Stimulated activated CD4-positive, alpha-beta T cell treated with anti-CD3 and anti-CD28 coated beads, Interleukin-12 subunit alpha, Interleukin-12 subunit beta, amount 100 ng/mL, for 24 hours (primary cell): ENCODE measurements around the gene CGB3.

ENCODE experiments used
- DNase-seq, 2 experiments: peaks; one replicate each; pipeline ENCODE4 v3.0.0-alpha.2; 2020; ENCODE audit warnings: low read depth in 2 of 2

Gene CGB3

DNA sequence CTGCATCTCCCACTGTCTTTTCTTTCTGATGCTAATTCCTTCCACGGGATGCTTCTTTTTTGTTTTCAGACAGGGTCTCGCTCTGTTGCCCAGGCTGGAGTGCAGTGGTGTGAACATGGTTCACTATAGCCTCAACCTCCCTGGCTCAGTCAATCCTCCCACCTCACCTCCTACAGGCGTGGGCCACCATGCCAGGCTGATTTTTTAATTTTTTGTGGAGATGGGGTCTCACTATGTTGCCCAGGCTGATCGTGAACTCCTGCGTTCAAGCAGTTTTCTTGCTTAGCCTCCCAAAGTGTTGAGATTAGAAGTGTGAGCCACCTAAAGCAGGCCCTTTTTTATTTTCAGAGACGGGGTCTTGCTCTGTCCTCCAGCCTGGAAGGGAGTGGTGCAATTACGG is 35.8 kb downstream of the CGB3 start:
- DNase-seq, result no peak

DNA sequence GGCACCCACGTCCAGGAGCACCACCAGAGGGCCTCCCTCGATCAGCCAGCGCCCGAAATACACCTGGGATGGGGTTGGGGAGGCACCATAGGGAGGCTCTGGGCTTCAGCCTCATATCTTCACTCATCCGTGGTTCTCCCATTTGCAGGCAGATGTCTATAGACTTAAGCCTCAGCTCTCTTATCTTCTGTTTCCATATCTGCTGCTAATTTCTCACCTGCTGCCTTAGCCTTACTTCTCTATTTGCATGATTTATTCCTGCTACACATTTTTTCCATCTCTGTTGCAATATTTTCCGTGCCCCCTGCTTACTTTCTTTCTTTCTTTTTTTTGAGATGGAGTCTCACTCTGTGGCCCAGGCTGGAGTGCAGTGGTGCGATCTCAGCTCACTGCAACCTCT is 36.8 kb downstream of the CGB3 start:
- DNase-seq, result no peak

DNA sequence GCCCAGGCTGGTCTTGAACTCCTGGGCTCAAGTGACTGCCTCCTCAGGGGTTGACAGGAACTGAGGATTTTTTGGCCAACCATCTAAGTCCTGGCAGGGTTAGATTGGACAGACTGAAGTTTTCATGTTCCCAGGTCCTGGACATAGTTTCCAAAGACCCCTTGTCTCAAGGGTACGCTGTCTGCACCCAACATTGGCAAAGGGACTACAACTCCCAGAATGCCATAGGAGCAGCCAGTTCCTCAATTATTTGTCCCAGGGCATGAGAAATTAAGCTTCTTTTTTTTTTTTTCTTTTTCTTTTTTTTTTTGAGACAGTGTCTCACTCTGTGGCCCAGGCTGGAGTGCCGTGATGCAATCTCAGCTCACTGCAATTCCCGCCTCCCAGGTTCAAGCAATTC is 37.9 kb downstream of the CGB3 start:
- no peak for DNase-seq

DNA sequence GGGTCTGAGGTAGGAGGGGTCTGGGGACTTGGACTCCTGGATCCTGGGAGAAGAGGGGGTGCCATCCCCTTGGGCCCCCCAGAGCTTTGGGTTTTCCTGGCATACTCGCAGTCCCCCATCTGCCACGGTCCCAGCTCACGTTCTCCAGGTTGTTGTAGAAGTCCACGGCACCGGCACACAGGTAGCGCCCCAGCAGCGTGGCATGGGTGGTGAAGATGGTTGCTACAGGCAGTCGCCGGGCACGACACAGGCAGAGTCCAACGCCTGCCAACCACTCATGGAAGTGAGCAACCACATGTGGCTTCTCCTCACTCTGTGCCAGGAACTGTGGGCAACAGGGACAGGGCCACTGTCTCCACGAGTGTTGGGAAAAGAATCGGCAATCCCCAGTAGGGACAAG is 38.4 kb downstream of the CGB3 start:
- DNase-seq, result no peak

DNA sequence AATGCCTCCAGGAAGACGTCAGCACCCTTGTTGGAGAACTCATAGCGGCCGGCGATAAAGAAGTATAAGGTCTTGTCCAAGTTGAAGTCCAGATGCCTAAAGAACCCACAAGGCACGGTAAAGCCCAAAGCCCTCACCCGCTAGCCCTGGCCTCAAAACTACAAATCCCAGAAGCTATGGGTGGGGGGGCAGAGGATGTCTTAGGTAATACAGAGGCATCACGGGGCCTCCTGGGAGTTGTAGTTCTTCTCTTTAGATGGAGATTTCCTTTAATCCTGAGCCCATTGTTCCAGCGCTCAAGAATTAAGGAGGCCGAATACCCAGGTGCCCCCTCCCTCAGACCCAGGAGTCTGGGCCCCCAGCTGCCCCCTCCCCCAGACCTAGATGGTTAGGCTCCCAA is 41.9 kb downstream of the CGB3 start:
- no peak for DNase-seq

DNA sequence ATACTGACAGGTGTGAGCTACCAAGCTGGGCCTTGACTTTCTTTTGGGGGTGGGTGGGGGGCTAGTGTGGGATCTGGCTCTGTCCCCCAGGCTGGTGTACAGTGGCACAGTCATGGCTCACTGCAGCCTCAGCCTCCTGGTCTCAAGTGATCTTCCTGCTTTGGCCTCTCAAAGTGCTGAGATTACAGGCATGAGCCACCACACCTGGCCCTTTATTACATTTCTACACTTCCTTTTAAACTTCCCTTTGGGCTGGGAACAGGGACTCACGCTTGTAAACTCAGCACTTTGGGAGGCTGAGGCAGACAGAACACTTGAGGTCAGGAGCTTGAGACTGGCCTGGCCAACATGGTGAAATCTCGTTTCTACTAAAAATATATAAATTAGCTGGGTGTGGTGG is 47.1 kb downstream of the CGB3 start:
- DNase-seq, result no peak

DNA sequence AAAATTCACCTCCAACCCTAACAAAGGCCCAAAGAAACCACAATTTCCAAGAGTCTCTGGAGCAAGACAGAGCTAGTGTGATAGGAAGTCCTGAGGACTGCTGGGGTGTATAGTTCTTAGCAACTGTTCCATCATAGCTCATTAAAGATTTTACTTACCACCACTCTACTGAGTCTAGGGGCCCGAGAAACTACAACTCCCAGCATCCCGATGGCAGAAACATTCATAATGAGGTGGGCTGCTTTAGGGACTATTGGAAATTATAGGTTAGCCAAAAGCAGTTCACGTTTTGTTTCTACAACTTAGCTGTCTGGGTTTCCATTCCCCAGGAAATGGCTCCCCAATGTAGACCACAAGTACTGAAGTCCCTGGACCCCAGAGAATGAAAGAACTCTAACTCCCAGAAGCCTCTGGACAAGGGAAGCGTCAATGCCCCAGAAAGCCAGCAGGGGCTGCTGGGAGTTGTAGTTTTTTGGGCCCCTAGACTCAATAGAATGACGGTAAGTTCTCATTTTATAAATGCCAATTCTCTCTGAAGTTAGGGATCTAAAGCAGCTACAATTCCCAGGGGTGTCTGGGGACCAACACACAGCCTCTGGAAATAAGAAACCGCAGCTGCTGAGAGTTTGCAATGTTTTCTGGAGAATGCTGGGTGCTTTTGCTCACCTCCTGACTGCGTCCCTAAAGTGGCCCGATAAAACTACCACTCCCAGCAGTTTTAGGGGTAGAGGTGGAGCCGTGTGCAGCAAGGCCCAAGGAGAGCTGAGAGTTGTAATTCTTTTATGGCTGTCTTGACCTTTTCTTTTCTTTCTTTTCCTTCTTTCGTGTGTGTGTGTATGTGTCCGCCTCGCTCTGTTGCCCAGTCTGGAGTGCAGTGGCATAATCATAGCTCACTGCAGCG is 47.9 kb downstream of the CGB3 start:
- DNase-seq, result no peak
